ENCODE data around the gene CTTNBP2NL.
"Not testable (repeated sequence)": the region's sequence is repeated elsewhere in the genome, so short reads cannot be mapped to it uniquely, and the experiment has no call there.

Gene CTTNBP2NL

DNA sequence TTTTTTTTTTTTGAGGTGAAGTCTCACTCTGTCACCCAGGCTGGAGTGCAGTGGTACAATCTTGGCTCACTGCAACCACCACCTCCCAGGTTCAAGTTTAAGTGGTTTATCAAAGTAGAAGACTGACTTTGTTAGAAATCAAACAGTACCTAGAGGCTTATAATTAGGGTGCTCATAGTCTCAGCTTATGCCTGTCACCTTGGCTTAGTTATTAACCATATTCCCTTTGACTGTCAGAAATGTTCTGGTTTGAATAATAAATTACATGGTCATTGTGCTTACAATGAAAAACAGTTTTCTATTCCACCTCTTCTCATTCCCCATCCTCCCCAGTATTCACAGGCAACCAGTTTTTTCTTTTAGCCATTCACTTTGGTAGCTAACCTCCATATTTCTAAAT, 54.8 kb downstream of the CTTNBP2NL start:
- Histone ChIP-seq H3K27ac (ENCODE audit: low read depth, low read length) (no peak overlapping the region), H3K36me3 (ENCODE audit: insufficient read depth, low read length) (peaks cover 58% of the 10 kb centered on the region), H3K9ac (ENCODE audit: low read depth, low read length) (no peak overlapping the region), H3K4me1 (ENCODE audit: insufficient read depth, low read length) (no peaks in the 10 kb centered on the region; the same call in 1 of the 2 replicates), H3K9me3 (ENCODE audit: insufficient read depth, low read depth, low read length) (no peaks in the 10 kb centered on the region), H3K4me3 (ENCODE audit: low read length) (no peak overlapping the region), H3K27me3 (ENCODE audit: insufficient read depth, low read length) (no peaks in the 10 kb centered on the region)

DNA sequence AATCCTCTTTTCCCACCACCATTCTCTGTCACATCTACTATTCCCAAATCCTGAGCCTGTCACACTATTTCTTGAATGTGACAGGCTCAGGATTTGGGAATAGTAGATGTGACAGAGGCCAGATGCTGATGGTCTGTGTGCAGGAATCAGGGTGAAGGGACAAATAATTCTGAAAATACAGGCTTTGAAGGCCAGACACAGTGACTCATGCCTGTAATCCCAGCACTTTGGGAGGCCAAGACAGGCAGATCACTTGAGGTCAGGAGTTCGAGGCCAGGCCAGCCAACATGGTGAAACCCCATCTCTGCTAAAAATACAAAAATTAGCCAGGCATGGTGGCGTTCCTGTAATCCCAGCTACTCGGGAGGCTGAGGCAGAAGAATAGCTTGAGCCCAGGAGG, 55.3 kb downstream of the CTTNBP2NL start:
- H3K27me3 ChIP-seq (ENCODE audit: insufficient read depth, low read length); H3K27ac ChIP-seq (ENCODE audit: low read depth, low read length); H3K9me3 ChIP-seq (ENCODE audit: insufficient read depth, low read depth, low read length); H3K9ac ChIP-seq (ENCODE audit: low read depth, low read length); H3K4me1 ChIP-seq (ENCODE audit: insufficient read depth, low read length); H3K4me3 ChIP-seq (ENCODE audit: low read length): not testable (repeated sequence)
- WGBS, result 93% methylated on average over 3 of the region's 3 CpGs
- peaks cover 63% of the 10 kb centered on the region for H3K36me3 ChIP-seq (ENCODE audit: insufficient read depth, low read length)

DNA sequence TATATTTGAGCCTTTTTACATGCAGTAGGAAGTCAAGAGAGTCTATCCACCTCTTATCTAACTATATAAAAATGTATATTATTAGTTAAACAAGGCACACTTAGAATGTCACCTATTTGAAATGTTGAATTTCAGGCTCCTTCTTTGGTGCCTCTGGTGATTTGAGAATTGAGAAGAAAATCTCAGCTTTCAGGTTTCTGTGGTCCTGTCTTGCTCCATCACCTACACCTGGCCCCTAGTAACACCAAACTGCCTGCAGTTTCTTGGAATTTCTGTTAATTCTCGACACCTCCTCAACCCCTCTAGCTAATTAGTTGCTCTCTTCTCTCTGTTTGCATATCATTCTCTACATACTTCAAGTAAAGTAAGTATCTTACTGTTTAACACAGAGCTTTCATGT, 57.9 kb downstream of the CTTNBP2NL start:
- Histone ChIP-seq H3K27me3 (ENCODE audit: insufficient read depth, low read length) (no peaks in the 10 kb centered on the region), H3K9ac (ENCODE audit: low read depth, low read length) (no peak overlapping the region), H3K4me3 (ENCODE audit: low read length) (no peak overlapping the region), H3K4me1 (ENCODE audit: insufficient read depth, low read length) (no peaks in the 10 kb centered on the region; the same call in 1 of the 2 replicates), H3K27ac (ENCODE audit: low read depth, low read length) (no peak overlapping the region), H3K36me3 (ENCODE audit: insufficient read depth, low read length) (peaks cover 87% of the 10 kb centered on the region), H3K9me3 (ENCODE audit: insufficient read depth, low read depth, low read length) (no peaks in the 10 kb centered on the region)
- 93% methylated on average over 1 of the region's 1 CpG for WGBS

DNA sequence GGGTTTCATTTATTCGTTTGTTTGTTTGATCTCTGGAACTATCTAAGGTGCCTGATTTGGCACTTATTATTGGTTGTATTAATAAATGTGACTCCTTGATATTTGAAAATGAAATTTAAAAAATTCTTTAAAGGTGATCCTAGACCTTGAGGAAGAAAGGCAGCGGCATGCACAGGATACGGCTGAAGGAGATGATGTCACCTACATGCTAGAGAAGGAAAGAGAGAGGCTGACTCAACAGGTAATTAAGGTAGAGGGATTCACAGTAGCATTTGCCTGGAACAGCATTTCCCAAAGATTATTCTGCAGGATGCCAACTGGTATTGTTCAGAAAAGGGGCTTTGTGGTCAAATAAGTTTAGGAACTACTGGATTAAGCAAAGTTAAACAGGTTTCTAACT, 58.3 kb downstream of the CTTNBP2NL start:
- Histone ChIP-seq H3K36me3 (ENCODE audit: insufficient read depth, low read length) (peaks cover 86% of the 10 kb centered on the region), H3K4me3 (ENCODE audit: low read length) (no peak overlapping the region), H3K27me3 (ENCODE audit: insufficient read depth, low read length) (no peaks in the 10 kb centered on the region), H3K4me1 (ENCODE audit: insufficient read depth, low read length) (no peaks in the 10 kb centered on the region; the same call in 1 of the 2 replicates), H3K9ac (ENCODE audit: low read depth, low read length) (no peak overlapping the region), H3K27ac (ENCODE audit: low read depth, low read length) (no peak overlapping the region), H3K9me3 (ENCODE audit: insufficient read depth, low read depth, low read length) (no peaks in the 10 kb centered on the region)
- WGBS, result 93% methylated on average over 3 of the region's 3 CpGs

DNA sequence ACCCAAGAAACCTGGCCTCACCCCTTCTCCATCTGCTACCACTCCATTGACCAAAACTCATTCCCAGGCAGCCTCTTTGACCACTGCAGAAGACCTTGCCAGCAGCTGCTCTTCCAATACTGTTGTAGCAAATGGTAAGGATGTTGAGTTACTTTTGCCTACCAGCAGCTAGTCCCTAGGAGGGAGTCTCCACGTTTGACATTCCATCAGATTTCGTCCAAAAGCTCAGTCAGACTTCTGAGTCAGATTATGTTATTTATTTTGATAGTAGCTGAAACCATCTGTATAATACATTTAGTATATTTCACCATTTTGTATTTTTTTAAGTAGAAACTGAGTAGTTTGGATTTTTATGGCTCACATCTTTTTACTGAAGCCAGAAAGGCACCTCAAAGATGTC, 61.2 kb downstream of the CTTNBP2NL start:
- Histone ChIP-seq H3K27ac (ENCODE audit: low read depth, low read length) (no peak overlapping the region), H3K36me3 (ENCODE audit: insufficient read depth, low read length) (peaks cover 66% of the 10 kb centered on the region), H3K9ac (ENCODE audit: low read depth, low read length) (no peak overlapping the region), H3K4me1 (ENCODE audit: insufficient read depth, low read length) (peaks cover 15% of the 10 kb centered on the region), H3K4me3 (ENCODE audit: low read length) (no peak overlapping the region), H3K27me3 (ENCODE audit: insufficient read depth, low read length) (no peaks in the 10 kb centered on the region), H3K9me3 (ENCODE audit: insufficient read depth, low read depth, low read length) (no peaks in the 10 kb centered on the region)
- 90% methylated on average over 2 of the region's 2 CpGs for WGBS

DNA sequence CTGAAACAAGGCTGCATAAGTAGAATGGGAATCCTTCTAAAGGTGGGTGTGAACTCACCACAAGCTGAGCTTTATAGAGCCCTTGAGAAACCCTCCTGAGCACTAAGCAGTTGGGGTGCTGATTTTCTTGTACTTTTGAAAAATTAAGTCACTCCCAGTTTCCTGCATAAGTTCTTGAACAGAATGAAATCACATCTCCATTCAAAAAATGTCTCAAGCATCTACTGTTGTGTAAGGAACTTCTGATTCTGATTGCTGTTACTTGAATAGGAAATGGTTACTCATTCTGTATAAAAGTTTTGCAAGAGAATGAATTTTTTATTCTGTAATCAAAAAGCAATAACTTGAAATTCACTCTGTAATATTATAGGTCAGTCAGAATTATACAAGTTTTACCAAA, 61.9 kb downstream of the CTTNBP2NL start:
- H3K4me3 ChIP-seq (ENCODE audit: low read length), result no peak overlapping the region
- peaks cover 62% of the 10 kb centered on the region for H3K36me3 ChIP-seq (ENCODE audit: insufficient read depth, low read length)
- H3K9ac ChIP-seq (ENCODE audit: low read depth, low read length), result no peak overlapping the region
- H3K9me3 ChIP-seq (ENCODE audit: insufficient read depth, low read depth, low read length), result no peaks in the 10 kb centered on the region
- peaks cover 15% of the 10 kb centered on the region for H3K4me1 ChIP-seq (ENCODE audit: insufficient read depth, low read length)
- no peak overlapping the region for H3K27ac ChIP-seq (ENCODE audit: low read depth, low read length)
- no peaks in the 10 kb centered on the region for H3K27me3 ChIP-seq (ENCODE audit: insufficient read depth, low read length)

DNA sequence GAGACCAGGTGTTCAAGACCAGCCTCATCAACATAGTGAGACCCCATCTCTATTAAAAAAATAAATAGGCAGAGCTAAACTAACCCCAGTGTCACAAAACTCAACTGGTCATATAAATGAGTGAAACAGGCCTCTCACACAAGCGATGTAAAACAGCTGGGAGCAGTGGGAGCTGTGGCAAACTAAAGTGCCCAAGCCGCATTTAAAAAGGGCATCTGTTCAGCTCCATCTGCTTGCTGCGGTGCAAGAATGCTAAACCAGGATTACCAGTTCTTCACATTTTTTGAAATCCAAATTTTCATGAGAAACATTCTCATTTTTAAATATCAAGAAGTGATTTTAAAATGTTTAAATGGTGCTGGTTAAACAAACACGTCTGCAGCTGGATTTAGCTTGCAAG, 62.7 kb downstream of the CTTNBP2NL start:
- peaks cover 55% of the 10 kb centered on the region for H3K36me3 ChIP-seq (ENCODE audit: insufficient read depth, low read length)
- no peaks in the 10 kb centered on the region for H3K27me3 ChIP-seq (ENCODE audit: insufficient read depth, low read length)
- H3K27ac ChIP-seq (ENCODE audit: low read depth, low read length), result no peak overlapping the region
- no peak overlapping the region for H3K4me3 ChIP-seq (ENCODE audit: low read length)
- no peaks in the 10 kb centered on the region for H3K9me3 ChIP-seq (ENCODE audit: insufficient read depth, low read depth, low read length)
- WGBS, result 95% methylated on average over 4 of the region's 4 CpGs
- no peak overlapping the region for H3K9ac ChIP-seq (ENCODE audit: low read depth, low read length)
- peaks cover 15% of the 10 kb centered on the region for H3K4me1 ChIP-seq (ENCODE audit: insufficient read depth, low read length)

DNA sequence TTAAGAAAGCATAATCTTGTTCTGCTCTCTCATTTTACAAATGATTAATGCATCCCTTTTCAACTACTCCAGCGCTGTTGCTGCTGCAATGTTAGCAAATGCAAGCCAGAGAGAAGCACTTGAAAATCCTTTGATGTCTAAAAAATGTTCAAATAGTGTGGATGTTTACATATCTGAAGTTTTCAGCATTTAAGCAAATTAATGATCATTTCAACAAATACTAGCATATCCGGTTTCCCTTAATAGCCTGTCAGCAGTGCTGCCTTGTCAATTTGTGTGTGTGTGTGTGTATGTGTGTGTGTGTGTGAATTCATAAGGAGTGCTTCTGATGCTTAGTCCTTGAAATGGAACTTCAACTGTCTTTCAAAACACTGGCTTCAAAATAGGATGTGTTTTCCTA, 64.6 kb downstream of the CTTNBP2NL start:
- H3K4me3 ChIP-seq (ENCODE audit: low read length), result no peak overlapping the region
- 91% methylated on average over 2 of the region's 2 CpGs for WGBS
- H3K9me3 ChIP-seq (ENCODE audit: insufficient read depth, low read depth, low read length), result no peaks in the 10 kb centered on the region
- peaks cover 3% of the 10 kb centered on the region for H3K27me3 ChIP-seq (ENCODE audit: insufficient read depth, low read length)
- peaks cover 36% of the 10 kb centered on the region for H3K36me3 ChIP-seq (ENCODE audit: insufficient read depth, low read length)
- peaks cover 18% of the 10 kb centered on the region for H3K4me1 ChIP-seq (ENCODE audit: insufficient read depth, low read length)
- H3K9ac ChIP-seq (ENCODE audit: low read depth, low read length), result no peak overlapping the region
- no peak overlapping the region for H3K27ac ChIP-seq (ENCODE audit: low read depth, low read length)

DNA sequence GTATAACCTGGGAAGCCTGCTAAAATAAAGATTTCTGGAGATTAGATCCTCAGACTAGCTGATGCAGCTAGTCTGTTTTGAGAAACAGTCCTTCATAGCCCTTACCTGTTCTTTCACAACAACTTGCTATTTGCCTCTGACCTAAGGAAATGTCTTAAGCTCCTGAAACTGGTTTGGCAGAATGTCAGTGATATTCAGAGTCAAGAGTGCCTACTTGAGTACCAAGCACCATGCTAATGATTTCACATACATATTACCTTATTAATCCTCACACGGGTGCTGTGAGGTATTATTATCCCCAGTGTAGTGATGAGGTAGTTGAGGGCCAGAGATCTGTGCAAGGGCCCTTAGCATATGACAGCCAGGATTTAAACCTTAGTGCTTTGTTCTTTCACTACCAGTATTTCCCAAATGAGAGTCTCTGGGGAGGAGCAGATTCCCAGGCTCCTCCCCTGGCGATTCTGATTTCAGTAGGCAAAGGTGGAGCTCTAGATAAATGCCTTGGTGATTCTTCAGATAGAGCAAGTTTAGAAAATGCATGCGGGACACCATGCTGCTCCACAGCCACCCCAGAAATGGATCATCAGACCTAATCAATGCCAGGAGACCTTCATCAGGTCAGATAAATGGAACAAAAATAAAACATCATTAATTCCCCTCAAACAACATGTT, 65.3 kb downstream of the CTTNBP2NL start:
- Histone ChIP-seq H3K27me3 (ENCODE audit: insufficient read depth, low read length) (peaks cover 6% of the 10 kb centered on the region), H3K4me1 (ENCODE audit: insufficient read depth, low read length) (peaks cover 22% of the 10 kb centered on the region), H3K27ac (ENCODE audit: low read depth, low read length) (peak overlapping the region; percentile 7; the same call in 1 of the 2 replicates), H3K9me3 (ENCODE audit: insufficient read depth, low read depth, low read length) (no peaks in the 10 kb centered on the region), H3K36me3 (ENCODE audit: insufficient read depth, low read length) (peaks cover 29% of the 10 kb centered on the region), H3K9ac (ENCODE audit: low read depth, low read length) (no peak overlapping the region), H3K4me3 (ENCODE audit: low read length) (no peak overlapping the region)
- WGBS, result 73% methylated on average over 3 of the region's 3 CpGs

DNA sequence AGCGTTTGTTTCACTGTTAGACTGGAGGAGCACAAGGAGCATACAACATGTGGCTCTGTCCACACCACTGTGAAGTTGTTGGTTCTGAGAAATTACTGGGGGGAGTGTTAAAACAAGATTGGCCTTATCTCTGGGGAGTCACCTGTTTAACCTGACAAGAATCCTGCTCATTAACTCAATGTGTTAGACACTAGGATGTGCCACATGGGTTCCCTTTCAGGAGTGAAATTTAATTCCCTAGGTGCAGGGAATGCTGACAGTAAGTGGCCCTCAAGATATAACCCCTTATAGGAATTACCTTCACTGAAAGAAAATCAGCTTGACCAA, 66.9 kb downstream of the CTTNBP2NL start:
- peaks cover 13% of the 10 kb centered on the region for H3K36me3 ChIP-seq (ENCODE audit: insufficient read depth, low read length)
- H3K4me3 ChIP-seq (ENCODE audit: low read length), result no peak overlapping the region
- peaks cover 22% of the 10 kb centered on the region for H3K4me1 ChIP-seq (ENCODE audit: insufficient read depth, low read length)
- WGBS, result 84% methylated on average over 1 of the region's 1 CpG
- no peak overlapping the region for H3K9ac ChIP-seq (ENCODE audit: low read depth, low read length)
- no peaks in the 10 kb centered on the region for H3K9me3 ChIP-seq (ENCODE audit: insufficient read depth, low read depth, low read length)
- H3K27ac ChIP-seq (ENCODE audit: low read depth, low read length), result no peak overlapping the region
- H3K27me3 ChIP-seq (ENCODE audit: insufficient read depth, low read length), result peaks cover 13% of the 10 kb centered on the region

DNA sequence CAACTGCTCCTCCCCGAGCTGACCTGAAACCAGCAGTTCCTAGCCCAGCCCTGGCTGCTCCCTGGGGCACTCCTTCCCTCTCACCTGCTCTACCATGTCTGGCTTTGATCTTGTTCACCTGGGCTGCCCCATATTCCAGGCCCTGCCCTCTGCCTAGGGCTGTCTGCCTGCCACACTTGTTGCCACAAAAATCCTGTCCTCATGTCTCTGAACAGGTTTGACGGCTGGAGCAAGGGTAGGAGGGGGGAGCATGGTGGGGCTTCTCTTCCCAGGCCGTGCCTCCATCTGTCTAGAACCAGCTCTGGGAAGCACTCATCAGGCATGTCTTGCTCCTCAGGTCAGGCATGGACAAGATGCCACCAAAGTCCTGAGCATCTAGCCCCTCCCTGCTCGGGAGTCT, 68.5 kb downstream of the CTTNBP2NL start:
- H3K27me3 ChIP-seq (ENCODE audit: insufficient read depth, low read length), result peaks cover 13% of the 10 kb centered on the region
- peaks cover 22% of the 10 kb centered on the region for H3K4me1 ChIP-seq (ENCODE audit: insufficient read depth, low read length)
- no peak overlapping the region for H3K9ac ChIP-seq (ENCODE audit: low read depth, low read length)
- H3K4me3 ChIP-seq (ENCODE audit: low read length), result no peak overlapping the region
- no peaks in the 10 kb centered on the region for H3K9me3 ChIP-seq (ENCODE audit: insufficient read depth, low read depth, low read length)
- H3K36me3 ChIP-seq (ENCODE audit: insufficient read depth, low read length), result no peaks in the 10 kb centered on the region
- 67% methylated on average over 4 of the region's 4 CpGs for WGBS
- H3K27ac ChIP-seq (ENCODE audit: low read depth, low read length), result no peak overlapping the region

DNA sequence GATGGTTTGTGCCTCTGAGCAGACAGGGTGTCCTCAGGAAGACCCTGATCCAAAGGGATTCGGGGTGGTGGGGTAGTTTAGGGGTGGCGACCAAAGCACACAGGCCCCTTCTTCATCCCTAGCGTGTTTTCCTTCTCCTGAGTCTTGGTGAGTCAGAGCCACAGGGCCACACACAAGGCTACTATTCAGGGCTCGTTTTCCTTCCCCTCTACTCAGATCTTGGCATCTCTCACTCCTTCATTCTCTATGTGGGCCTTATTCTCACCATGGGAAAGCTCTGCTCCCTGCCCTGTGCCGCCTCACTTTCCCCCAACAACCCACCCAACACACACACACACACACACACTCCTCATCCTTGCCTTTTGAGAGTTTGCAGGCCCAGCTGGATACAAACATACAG, 69.1 kb downstream of the CTTNBP2NL start:
- 80% methylated on average over 5 of the region's 5 CpGs for WGBS

More for the DNA sequence above, 69.1 kb downstream of the CTTNBP2NL start:
- no peak overlapping the region for H3K27ac ChIP-seq (ENCODE audit: low read depth, low read length)
- peaks cover 13% of the 10 kb centered on the region for H3K27me3 ChIP-seq (ENCODE audit: insufficient read depth, low read length)
- H3K4me1 ChIP-seq (ENCODE audit: insufficient read depth, low read length), result peaks cover 22% of the 10 kb centered on the region
- no peak overlapping the region for H3K9ac ChIP-seq (ENCODE audit: low read depth, low read length)
- no peaks in the 10 kb centered on the region for H3K36me3 ChIP-seq (ENCODE audit: insufficient read depth, low read length)
- H3K9me3 ChIP-seq (ENCODE audit: insufficient read depth, low read depth, low read length), result no peaks in the 10 kb centered on the region
- H3K4me3 ChIP-seq (ENCODE audit: low read length), result no peak overlapping the region
